Calu3 (cell line): ENCODE data around the gene HIVEP1. TPM values are rescaled to one million over a fixed set of nuclear protein-coding genes. Genes with fewer than 3 reads are reported as not detected.

Experiments
- BruUV-seq: library from RNA; stranded (reverse); fragments of 400-500 nt; replicated peaks from 2 replicates; lab custom pipeline; 2021; lab: Mats Ljungman, UMichigan
- CTCF ChIA-PET: fragments of 300-600 bp; sonication (Branson Sonifier 250); formaldehyde crosslinking; loops from one replicate; lab custom pipeline; 2022; ENCODE audit warnings: antibody characterized with exemption; lab: Charles Lee
- DNase-seq: peaks from one replicate; pipeline ENCODE4 v3.0.0; 2022
- H3K27ac Mint-ChIP-seq: one replicate; pipeline ENCODE4 v1.8.0; 2022; ENCODE audit warnings: mixed read lengths; ENCODE audit not compliant: unreplicated experiment
- H3K27me3 Mint-ChIP-seq: one replicate; pipeline ENCODE4 v1.8.0; 2022; ENCODE audit warnings: mixed read lengths; ENCODE audit not compliant: unreplicated experiment
- H3K36me3 Mint-ChIP-seq: one replicate; pipeline ENCODE4 v1.8.0; 2022; ENCODE audit warnings: mild to moderate bottlenecking, moderate library complexity, mixed read lengths; ENCODE audit not compliant: insufficient read depth, unreplicated experiment
- H3K4me1 Mint-ChIP-seq: one replicate; pipeline ENCODE4 v1.8.0; 2022; ENCODE audit warnings: mild to moderate bottlenecking, low read depth, mixed read lengths; ENCODE audit not compliant: unreplicated experiment
- H3K4me3 Mint-ChIP-seq: one replicate; pipeline ENCODE4 v1.8.0; 2022; ENCODE audit warnings: mild to moderate bottlenecking, low read depth, moderate library complexity, mixed read lengths; ENCODE audit not compliant: unreplicated experiment
- H3K9me3 Mint-ChIP-seq: one replicate; pipeline ENCODE4 v1.8.0; 2022; ENCODE audit warnings: low read depth, mixed read lengths; ENCODE audit not compliant: unreplicated experiment
- intact Hi-C: fragments of 100-400 bp; cut with micrococcal nuclease; formaldehyde crosslinking; loops from one replicate; pipeline ENCODE4 v1.10.0; 2022; ENCODE audit not compliant: unreplicated experiment
- total RNA-seq: library from RNA; stranded (reverse); gene quantifications from 2 replicates; pipeline ENCODE4 v1.2.3, GENCODE V29; 2022
- TF ChIP-seq, protein P1 (sequence below): fragments of 200-600 bp; IDR thresholded peaks from one replicate; pipeline ENCODE4 v1.8.0; 2022; ENCODE audit warnings: antibody characterized with exemption; ENCODE audit not compliant: unreplicated experiment

HIVEP1 gene
- total RNA-seq, 1 experiment from 2014 or later, result 16.1 TPM

DNA sequence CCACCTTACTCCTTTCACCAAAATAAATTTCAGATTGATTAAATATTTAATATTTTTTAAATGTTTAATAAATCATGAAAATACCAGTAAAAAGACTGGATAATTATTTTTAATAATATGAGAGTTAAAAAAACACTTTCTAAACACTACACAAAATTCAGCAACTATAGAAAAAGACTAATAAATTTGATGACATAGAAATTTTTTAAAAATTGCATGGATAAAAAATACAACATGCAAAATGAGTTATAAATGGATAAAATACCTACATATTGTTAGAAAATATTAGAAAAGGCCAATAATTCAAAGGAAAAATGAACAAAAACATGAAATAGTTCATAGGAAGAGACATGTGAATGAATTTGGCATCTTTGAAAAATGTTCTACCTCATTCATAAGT, 177.0 kb downstream of the HIVEP1 start:
- TF ChIP-seq, protein P1, sequence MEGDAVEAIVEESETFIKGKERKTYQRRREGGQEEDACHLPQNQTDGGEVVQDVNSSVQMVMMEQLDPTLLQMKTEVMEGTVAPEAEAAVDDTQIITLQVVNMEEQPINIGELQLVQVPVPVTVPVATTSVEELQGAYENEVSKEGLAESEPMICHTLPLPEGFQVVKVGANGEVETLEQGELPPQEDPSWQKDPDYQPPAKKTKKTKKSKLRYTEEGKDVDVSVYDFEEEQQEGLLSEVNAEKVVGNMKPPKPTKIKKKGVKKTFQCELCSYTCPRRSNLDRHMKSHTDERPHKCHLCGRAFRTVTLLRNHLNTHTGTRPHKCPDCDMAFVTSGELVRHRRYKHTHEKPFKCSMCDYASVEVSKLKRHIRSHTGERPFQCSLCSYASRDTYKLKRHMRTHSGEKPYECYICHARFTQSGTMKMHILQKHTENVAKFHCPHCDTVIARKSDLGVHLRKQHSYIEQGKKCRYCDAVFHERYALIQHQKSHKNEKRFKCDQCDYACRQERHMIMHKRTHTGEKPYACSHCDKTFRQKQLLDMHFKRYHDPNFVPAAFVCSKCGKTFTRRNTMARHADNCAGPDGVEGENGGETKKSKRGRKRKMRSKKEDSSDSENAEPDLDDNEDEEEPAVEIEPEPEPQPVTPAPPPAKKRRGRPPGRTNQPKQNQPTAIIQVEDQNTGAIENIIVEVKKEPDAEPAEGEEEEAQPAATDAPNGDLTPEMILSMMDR, result no peak
- DNase-seq, result no peak
- BruUV-seq, result no TSS peak

DNA sequence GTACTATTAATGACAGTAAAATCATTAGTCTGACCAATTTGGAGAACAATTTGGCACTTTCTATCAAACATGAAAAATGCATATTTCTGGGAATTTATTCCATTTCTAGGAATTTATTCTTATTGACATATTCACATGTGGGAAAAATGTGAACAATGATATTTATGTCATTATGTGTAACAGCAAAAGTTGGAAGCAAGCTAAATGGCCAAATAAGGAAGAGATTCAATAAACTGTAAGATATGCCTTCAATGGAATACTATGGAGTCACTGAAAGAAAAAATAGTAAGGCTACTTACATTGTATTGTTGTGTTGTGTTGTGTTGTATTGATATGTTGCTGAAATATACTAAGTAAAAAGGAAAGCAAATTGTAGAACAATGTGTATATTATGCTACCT, 177.5 kb downstream of the HIVEP1 start:
- Mint-ChIP-seq H3K36me3 (no peaks in the 10 kb centered on the region), H3K27ac (no peak overlapping the region), H3K4me3 (no peak overlapping the region), H3K4me1 (no peaks in the 10 kb centered on the region), H3K9me3 (no peaks in the 10 kb centered on the region), H3K27me3 (no peaks in the 10 kb centered on the region)
- no peak for DNase-seq
- CTCF ChIA-PET, result no interaction called here
- BruUV-seq, result no TSS peak
- intact Hi-C loops, result no loop called here
- TF ChIP-seq, protein P1, result no peak

More for the DNA sequence above, 177.0 kb downstream of the HIVEP1 start:
- no peaks in the 10 kb centered on the region for H3K36me3 Mint-ChIP-seq
- no peak overlapping the region for H3K27ac Mint-ChIP-seq
- no peaks in the 10 kb centered on the region for H3K27me3 Mint-ChIP-seq
- no peak overlapping the region for H3K4me3 Mint-ChIP-seq
- intact Hi-C loops, result no loop called here
- no peaks in the 10 kb centered on the region for H3K9me3 Mint-ChIP-seq
- no peaks in the 10 kb centered on the region for H3K4me1 Mint-ChIP-seq
- CTCF ChIA-PET, result no interaction called here

- no peaks in the 10 kb centered on the region for H3K27me3 Mint-ChIP-seq
- CTCF ChIA-PET, result no interaction called here
- TF ChIP-seq, protein P1, result no peak
- intact Hi-C loops, result no loop called here
- no peaks in the 10 kb centered on the region for H3K36me3 Mint-ChIP-seq
- H3K9me3 Mint-ChIP-seq, result no peaks in the 10 kb centered on the region
- H3K4me1 Mint-ChIP-seq, result no peaks in the 10 kb centered on the region
- H3K4me3 Mint-ChIP-seq, result no peak overlapping the region
- no TSS peak for BruUV-seq
- H3K27ac Mint-ChIP-seq, result no peak overlapping the region
- DNase-seq, result no peak
These were observed 178.1 kb downstream of the HIVEP1 start for GRCh38 chr6:12190252-12190651.

- intact Hi-C loops, result no loop called here
- H3K9me3 Mint-ChIP-seq, result no peaks in the 10 kb centered on the region
- no peak for DNase-seq
- H3K27me3 Mint-ChIP-seq, result no peaks in the 10 kb centered on the region
- no peak overlapping the region for H3K27ac Mint-ChIP-seq
- no peaks in the 10 kb centered on the region for H3K36me3 Mint-ChIP-seq
- TF ChIP-seq, protein P1, result no peak
- no peak overlapping the region for H3K4me3 Mint-ChIP-seq
- no peaks in the 10 kb centered on the region for H3K4me1 Mint-ChIP-seq
- CTCF ChIA-PET, result no interaction called here
- no TSS peak for BruUV-seq
These were observed 184.3 kb downstream of the HIVEP1 start for GRCh38 chr6:12196326-12196936.
